ENCODE results near the gene DENND1A.

- TF ChIP-seq CTCF (IDR thresholded peaks at IDR 0.05) (no peak), POLR2AphosphoS5 (IDR thresholded peaks at IDR 0.05) (no peak)
These were observed 518.7 kb downstream of the DENND1A start for GRCh38 chr9:123411191-123411590.
